H1 (cell line): ENCODE data around the gene DNAH8. TPM values are rescaled to one million over a fixed set of nuclear protein-coding genes. Genes with fewer than 3 reads are reported as not detected.

ENCODE experiments used
- BACH1 ChIP-seq: IDR thresholded peaks from 2 replicates; pipeline ENCODE4 v1.6.1; 2012; ENCODE audit warnings: low read length, improper control_type of control experiment
- EGR1 ChIP-seq: IDR thresholded peaks from 2 replicates; pipeline ENCODE4 v1.6.1; 2011; ENCODE audit warnings: low read depth, low read length, borderline replicate concordance
- PHF8 ChIP-seq: fragments of 200-600 bp; sonication (generic); conservative IDR thresholded peaks from 2 replicates; pipeline ENCODE4 v1.7.1; 2012; ENCODE audit warnings: low read depth, mild to moderate bottlenecking, inconsistent platforms, low read length, moderate library complexity
- RAD21 ChIP-seq, 2 experiments: IDR thresholded peaks in 1 of 2; conservative IDR thresholded peaks in 1 of 2; 2 replicates each; pipeline ENCODE4 v1.6.1; 2011; ENCODE audit warnings: low read depth in 2 of 2, low read length in 2 of 2, improper control_type of control experiment in 1 of 2, inconsistent platforms in 1 of 2, mild to moderate bottlenecking in 1 of 2, moderate library complexity in 1 of 2
- TAF7 ChIP-seq: optimal IDR thresholded peaks from 2 replicates; pipeline ENCODE3; 2011; ENCODE audit warnings: low read depth, mild to moderate bottlenecking, inconsistent platforms, low read length, moderate library complexity, borderline replicate concordance
- USF2 ChIP-seq: IDR thresholded peaks from 2 replicates; pipeline ENCODE4 v1.6.1; 2011; ENCODE audit warnings: low read length, improper control_type of control experiment
- polyA plus RNA-seq, 7 experiments: library from polyadenylated mRNA; depleted of rRNA in 3 of 7; stranded (reverse) in 5 of 7; unstranded in 2 of 7; fragments of >200 nt in 5 of 7; fragments of 200-250 nt in 2 of 7; gene quantifications; 1 replicate in 5 of 7; 2 replicates in 1 of 7; 4 replicates in 1 of 7; pipeline versions ENCODE4 v1.2.1 to v1.2.3, GENCODE V29; 2011 to 2013; ENCODE audit warnings: missing spikeins in 2 of 7, mixed read lengths in 2 of 7
- total RNA-seq: library from RNA; stranded (reverse); fragmentation: NEBNext Ultra II Directional; extraction: Animal tissue kit (Norgen Biotek cat#: 25700); gene quantifications from 2 replicates; pipeline ENCODE4 v1.2.1, GENCODE V29; 2021

DNAH8 gene
- total and polyA plus RNA-seq, 2 of the 8 experiments (the other 6 are each of a cell fraction or from before 2014, with no cell fraction given): under 0.01 TPM; not detected in 1

GRCh38 chr6:39056191-39056590 lies 341.1 kb downstream of the DNAH8 start (continued):
- TF ChIP-seq USF2 (no peak), RAD21 (IDR thresholded peaks at IDR 0.05 in 1 of 2, conservative IDR thresholded peaks at IDR 0.05 in 1 of 2; ENCODE audit: low read depth in 2 of 2, low read length in 2 of 2) (no peak), BACH1 (no peak), PHF8 (no peak), TAF7 (no peak), EGR1 (no peak)
- TF ChIP-seq, all 59 proteins: peak for 0
